Heart right ventricle (tissue), 16 donors: ENCODE results near the gene DHCR24. TPM values are rescaled to one million over a fixed set of nuclear protein-coding genes. Genes with fewer than 3 reads are reported as not detected.

Experiments
- ATAC-seq, 8 donors: fragments of 200-7000 bp; cut with Tn5 transposase; one replicate each; pipeline ENCODE4 v1.9.1; 2020; ENCODE audit warnings: mild to moderate bottlenecking in 8 of 8, moderate library complexity in 8 of 8, moderate number of reproducible peaks in 1 of 8
- DNase-seq, 2 donors: peaks; one replicate each; pipeline ENCODE4 v3.0.0-alpha.2; 2020
- H3K27ac ChIP-seq, 10 donors: fragments of 200-600 bp; sonication (generic) in 2 of 10; one replicate each; pipeline versions ENCODE4 v1.5.0 to v1.8.0; 2020 to 2022; ENCODE audit warnings: mild to moderate bottlenecking in 3 of 10
- H3K27me3 ChIP-seq, 7 donors: fragments of 200-600 bp; one replicate each; pipeline ENCODE4 v1.8.0; 2021 to 2022; ENCODE audit warnings: mild to moderate bottlenecking in 2 of 7
- H3K36me3 ChIP-seq, 9 donors: fragments of 200-600 bp; sonication (generic) in 1 of 9; one replicate each; pipeline versions ENCODE4 v1.5.0 to v1.8.0; 2020 to 2022; ENCODE audit warnings: mild to moderate bottlenecking in 2 of 9
- H3K4me1 ChIP-seq, 9 donors: fragments of 200-600 bp; sonication (generic) in 1 of 9; one replicate each; pipeline versions ENCODE4 v1.5.0 to v1.8.0; 2020 to 2022; ENCODE audit warnings: mild to moderate bottlenecking in 4 of 9
- H3K4me3 ChIP-seq, 10 donors: fragments of 200-600 bp; sonication (generic) in 2 of 10; one replicate each; pipeline versions ENCODE4 v1.5.0 to v1.8.0; 2020 to 2022; ENCODE audit warnings: mild to moderate bottlenecking in 7 of 10, moderate library complexity in 2 of 10
- H3K9me3 ChIP-seq, 11 donors: fragments of 200-600 bp in 10 of 11; sonication (generic) in 2 of 11; one replicate each; pipeline versions ENCODE4 v1.5.0 to v1.8.0; 2013 to 2022; ENCODE audit warnings: mild to moderate bottlenecking in 2 of 11, control low read depth in 1 of 11, moderate library complexity in 1 of 11
- WGBS, 2 donors: extraction: QIAGEN DNeasy Blood & Tissue Kit; methylation state at CpG; one replicate each; pipeline ENCODE4 v1.1.7; 2013; ENCODE audit warnings: inconsistent platforms in 1 of 2; 5-methylcytosine and 5-hydroxymethylcytosine counted together
- intact Hi-C, 10 donors: fragments of 100-400 bp; cut with DNase I; formaldehyde crosslinking; loops; one replicate each; pipeline versions ENCODE4 v1.11.1 to v1.14.2; 2022
- polyA plus RNA-seq, 2 donors: library from polyadenylated mRNA; stranded (reverse); fragments of 200-250 nt; gene quantifications; one replicate each; pipeline ENCODE4 v1.2.3, GENCODE V29; 2013
- total RNA-seq, 10 donors: library from RNA; stranded (reverse); fragmentation: NEBNext Ultra II Directional in 3 of 10; extraction: Animal tissue kit (Norgen Biotek cat#: 25700) in 3 of 10; gene quantifications; one replicate each; pipeline versions ENCODE4 v1.2.1 to v1.2.4, GENCODE V29; 2021 to 2023
- TF ChIP-seq, protein P1 (sequence below), 9 donors: fragments of 200-600 bp; sonication (generic) in 2 of 9; IDR thresholded peaks; one replicate each; pipeline versions ENCODE4 v1.5.0 to v1.8.0; 2021 to 2022; ENCODE audit warnings: antibody characterized with exemption in 9 of 9, mild to moderate bottlenecking in 5 of 9, moderate library complexity in 1 of 9
- donor health status: Arrhythmogenic right ventricular cardiomyopathy.
- donor health status: ischemic (EF 13 %, LVEDD 7.1; RV severe dilation, severe dysfunction).
- donor health status: healthy with polysubstance abuse.
- donor health status: DM: no; HTN: yes; CAD: no.
- donor health status: DM: no; HTN: no; CAD: no.
- donor health status: ischemic (EF 25% LVEDD 6.9; RV normal size, moderate dysfunction).
- donor health status: ischemic (EF 25% LVEDD 5.7; RV mildly dilated, moderate dysfunction).
- donor health status: healthy.
- donor health status: DM: yes; HTN: yes; CAD: no.
- donor health status: Ischemic cardiomyopathy.
- donor health status: ischemic (EF 35%, LVEDD 5.7; RV mildly dilated, moderate dysfunction).
- donor health status: nonischemic (EF 11% LVEDD 7.7; RV severe dilation, severe dysfunction).
- donor health status: DM: yes; HTN: yes; CAD: no.
- donor health status: PGD.
- donor health status: ischemic (EF 29% LVEDD 5.4; RV normal size, mild dysfunction).
- donor health status: nonischemic (EF 23%, LVEDD 6.1; RV moderate dilation, normal function).

Gene DHCR24
- total and polyA plus RNA-seq, 12 donors: 3.3 to 70.6 (median 15.0) TPM

DNA sequence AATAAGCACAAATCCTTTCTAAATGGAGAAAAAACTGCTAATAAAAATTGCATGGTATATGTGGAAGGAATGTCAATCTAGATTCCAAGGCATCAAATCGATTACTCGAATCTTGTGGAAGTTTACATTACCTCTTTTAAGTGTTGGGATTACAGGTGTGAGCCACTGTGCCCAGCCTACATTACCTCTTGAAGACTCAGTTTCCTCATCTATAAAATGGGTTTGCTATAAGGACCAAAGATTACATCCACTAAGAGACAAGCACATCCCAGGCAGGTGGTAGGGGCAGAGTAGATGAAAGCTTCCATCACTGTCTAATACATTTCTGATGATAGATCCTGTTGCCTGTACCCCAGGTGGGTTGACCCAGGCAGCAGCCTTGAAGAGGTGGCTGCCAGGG, 16.1 kb downstream of the DHCR24 start:
- DNase-seq (no peak), ATAC-seq (no peak)
- intact Hi-C loops: no loop called here
- TF ChIP-seq, protein P1, sequence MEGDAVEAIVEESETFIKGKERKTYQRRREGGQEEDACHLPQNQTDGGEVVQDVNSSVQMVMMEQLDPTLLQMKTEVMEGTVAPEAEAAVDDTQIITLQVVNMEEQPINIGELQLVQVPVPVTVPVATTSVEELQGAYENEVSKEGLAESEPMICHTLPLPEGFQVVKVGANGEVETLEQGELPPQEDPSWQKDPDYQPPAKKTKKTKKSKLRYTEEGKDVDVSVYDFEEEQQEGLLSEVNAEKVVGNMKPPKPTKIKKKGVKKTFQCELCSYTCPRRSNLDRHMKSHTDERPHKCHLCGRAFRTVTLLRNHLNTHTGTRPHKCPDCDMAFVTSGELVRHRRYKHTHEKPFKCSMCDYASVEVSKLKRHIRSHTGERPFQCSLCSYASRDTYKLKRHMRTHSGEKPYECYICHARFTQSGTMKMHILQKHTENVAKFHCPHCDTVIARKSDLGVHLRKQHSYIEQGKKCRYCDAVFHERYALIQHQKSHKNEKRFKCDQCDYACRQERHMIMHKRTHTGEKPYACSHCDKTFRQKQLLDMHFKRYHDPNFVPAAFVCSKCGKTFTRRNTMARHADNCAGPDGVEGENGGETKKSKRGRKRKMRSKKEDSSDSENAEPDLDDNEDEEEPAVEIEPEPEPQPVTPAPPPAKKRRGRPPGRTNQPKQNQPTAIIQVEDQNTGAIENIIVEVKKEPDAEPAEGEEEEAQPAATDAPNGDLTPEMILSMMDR (IDR thresholded peaks at IDR 0.05): no peak
- Histone ChIP-seq H3K36me3 (peaks cover 0 to 90% (median 0%) of the 10 kb centered on the region in 9 donors), H3K27ac (no peak overlapping the region), H3K27me3 (no peaks in the 10 kb centered on the region), H3K9me3 (no peaks in the 10 kb centered on the region), H3K4me3 (no peak overlapping the region), H3K4me1 (no peaks in the 10 kb centered on the region)
- 94 to 100% methylated on average over 2 of the region's 2 CpGs for WGBS, 2 donors

DNA sequence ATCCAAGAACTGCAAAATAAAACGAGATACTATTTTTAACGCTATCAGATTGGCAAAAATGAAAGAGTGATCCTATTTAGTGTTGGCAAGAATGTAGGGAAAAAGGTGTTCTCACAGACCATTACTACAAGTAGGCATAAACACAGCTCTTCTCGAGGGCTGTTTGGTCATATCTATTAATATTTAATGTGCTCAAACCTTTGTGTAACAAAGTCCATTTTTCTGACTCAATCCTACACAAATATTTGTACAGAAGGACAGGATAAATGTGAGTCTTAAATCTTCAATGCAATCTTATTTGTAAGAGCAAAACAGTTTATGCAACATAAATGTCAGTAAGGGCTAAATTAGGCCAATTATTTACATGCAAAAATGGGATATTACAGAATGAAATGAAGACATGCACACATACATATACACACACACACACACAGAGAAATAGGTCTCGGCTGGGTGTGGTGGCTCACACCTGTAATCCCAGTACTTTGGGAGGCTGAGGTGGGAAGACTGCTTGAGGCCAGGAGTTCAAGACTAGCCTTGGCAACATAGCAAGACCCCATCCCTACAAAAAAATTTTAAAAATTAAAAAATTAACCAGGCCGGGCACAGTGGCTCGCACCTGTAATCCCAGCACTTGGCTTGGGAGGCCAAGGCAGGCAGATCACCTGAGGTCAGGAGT, 17.7 kb downstream of the DHCR24 start:
- ATAC-seq: no peak
- TF ChIP-seq, protein P1 (IDR thresholded peaks at IDR 0.05): no peak
- Histone ChIP-seq H3K4me1 (no peaks in the 10 kb centered on the region), H3K4me3 (no peak overlapping the region), H3K27ac (no peak overlapping the region), H3K36me3 (peaks cover 0 to 85% (median 0%) of the 10 kb centered on the region in 9 donors), H3K27me3 (no peaks in the 10 kb centered on the region), H3K9me3 (no peaks in the 10 kb centered on the region)
- WGBS, 2 donors: 90 to 95% methylated on average over 6 of the region's 6 CpGs
- no peak for DNase-seq
- intact Hi-C loops: no loop called here

- Histone ChIP-seq H3K36me3 (peaks cover 0 to 77% (median 0%) of the 10 kb centered on the region in 9 donors), H3K4me3 (no peak overlapping the region), H3K9me3 (no peaks in the 10 kb centered on the region), H3K27me3 (no peaks in the 10 kb centered on the region), H3K27ac (no peak overlapping the region), H3K4me1 (no peaks in the 10 kb centered on the region)
- TF ChIP-seq, protein P1 (IDR thresholded peaks at IDR 0.05): no peak
- intact Hi-C loops: no loop called here
- DNase-seq (no peak), ATAC-seq (no peak)
- 80 to 84% methylated on average over 4 of the region's 4 CpGs for WGBS, 2 donors
These were observed 19.3 kb downstream of the DHCR24 start for GRCh38 chr1:54867717-54868057.

- ATAC-seq (no peak), DNase-seq (no peak)
- Histone ChIP-seq H3K4me1 (no peaks in the 10 kb centered on the region), H3K9me3 (no peaks in the 10 kb centered on the region), H3K27me3 (no peaks in the 10 kb centered on the region), H3K4me3 (no peak overlapping the region), H3K27ac (no peak overlapping the region), H3K36me3 (peaks cover 0 to 70% (median 0%) of the 10 kb centered on the region in 9 donors)
- TF ChIP-seq, protein P1 (IDR thresholded peaks at IDR 0.05): no peak
- intact Hi-C loops: no loop called here
- 68 to 71% methylated on average over 4 of the region's 4 CpGs for WGBS, 2 donors
These were observed 19.9 kb downstream of the DHCR24 start for GRCh38 chr1:54866801-54867716.
